ENCODE results near the gene MNAT1.
A peak's percentile ranks its signal among the peaks of the same experiment; 100 is the strongest.
"Not testable (repeated sequence)": the region's sequence is repeated elsewhere in the genome, so short reads cannot be mapped to it uniquely, and the experiment has no call there.

MNAT1 gene

DNA sequence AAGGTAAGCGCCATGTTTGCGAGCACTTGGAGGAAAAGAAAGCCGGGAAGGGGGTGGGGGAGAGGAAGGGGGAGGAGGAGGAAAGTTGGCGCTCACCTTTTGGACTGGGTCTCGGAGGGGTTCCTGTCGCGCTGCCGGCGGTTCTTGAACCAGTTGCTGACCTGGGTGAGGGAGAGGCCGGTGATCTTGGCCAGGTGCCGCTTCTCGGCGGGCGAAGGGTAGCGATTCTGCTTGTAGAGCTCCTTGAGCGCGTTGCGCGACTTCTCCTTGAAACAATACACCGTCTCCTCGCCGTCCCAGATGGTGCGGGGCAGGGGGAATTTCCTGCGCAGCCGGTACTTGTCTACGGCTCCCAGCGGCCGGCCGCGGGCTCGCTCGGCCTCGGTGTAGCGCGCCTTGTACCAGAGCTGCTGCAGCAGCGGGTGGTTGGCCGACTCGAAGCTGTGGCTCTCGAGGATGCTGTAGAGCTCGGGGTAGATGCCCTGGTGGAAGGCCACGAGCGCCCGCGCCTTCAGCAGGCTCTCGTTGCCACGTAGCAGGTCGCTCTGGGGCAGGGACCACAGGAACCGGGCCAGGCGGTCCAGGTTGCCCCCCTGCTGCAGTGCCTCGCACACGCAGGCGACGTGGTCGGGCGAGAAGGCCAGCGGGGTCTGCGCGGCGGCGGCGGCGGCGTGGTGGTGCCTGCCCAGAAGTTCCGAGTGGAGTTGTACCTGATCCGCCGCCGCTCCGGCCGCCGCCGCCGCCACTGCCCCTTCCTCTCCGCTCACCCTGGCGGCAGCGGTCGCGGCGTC lies 11.2 kb upstream of the MNAT1 start:
- no peak for DNase-seq (ENCODE audit: extremely low read depth, low read depth)
- TF ChIP-seq, protein P1, sequence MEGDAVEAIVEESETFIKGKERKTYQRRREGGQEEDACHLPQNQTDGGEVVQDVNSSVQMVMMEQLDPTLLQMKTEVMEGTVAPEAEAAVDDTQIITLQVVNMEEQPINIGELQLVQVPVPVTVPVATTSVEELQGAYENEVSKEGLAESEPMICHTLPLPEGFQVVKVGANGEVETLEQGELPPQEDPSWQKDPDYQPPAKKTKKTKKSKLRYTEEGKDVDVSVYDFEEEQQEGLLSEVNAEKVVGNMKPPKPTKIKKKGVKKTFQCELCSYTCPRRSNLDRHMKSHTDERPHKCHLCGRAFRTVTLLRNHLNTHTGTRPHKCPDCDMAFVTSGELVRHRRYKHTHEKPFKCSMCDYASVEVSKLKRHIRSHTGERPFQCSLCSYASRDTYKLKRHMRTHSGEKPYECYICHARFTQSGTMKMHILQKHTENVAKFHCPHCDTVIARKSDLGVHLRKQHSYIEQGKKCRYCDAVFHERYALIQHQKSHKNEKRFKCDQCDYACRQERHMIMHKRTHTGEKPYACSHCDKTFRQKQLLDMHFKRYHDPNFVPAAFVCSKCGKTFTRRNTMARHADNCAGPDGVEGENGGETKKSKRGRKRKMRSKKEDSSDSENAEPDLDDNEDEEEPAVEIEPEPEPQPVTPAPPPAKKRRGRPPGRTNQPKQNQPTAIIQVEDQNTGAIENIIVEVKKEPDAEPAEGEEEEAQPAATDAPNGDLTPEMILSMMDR (IDR thresholded peaks at IDR 0.05; ENCODE audit: low read depth, low read length): no peak

DNA sequence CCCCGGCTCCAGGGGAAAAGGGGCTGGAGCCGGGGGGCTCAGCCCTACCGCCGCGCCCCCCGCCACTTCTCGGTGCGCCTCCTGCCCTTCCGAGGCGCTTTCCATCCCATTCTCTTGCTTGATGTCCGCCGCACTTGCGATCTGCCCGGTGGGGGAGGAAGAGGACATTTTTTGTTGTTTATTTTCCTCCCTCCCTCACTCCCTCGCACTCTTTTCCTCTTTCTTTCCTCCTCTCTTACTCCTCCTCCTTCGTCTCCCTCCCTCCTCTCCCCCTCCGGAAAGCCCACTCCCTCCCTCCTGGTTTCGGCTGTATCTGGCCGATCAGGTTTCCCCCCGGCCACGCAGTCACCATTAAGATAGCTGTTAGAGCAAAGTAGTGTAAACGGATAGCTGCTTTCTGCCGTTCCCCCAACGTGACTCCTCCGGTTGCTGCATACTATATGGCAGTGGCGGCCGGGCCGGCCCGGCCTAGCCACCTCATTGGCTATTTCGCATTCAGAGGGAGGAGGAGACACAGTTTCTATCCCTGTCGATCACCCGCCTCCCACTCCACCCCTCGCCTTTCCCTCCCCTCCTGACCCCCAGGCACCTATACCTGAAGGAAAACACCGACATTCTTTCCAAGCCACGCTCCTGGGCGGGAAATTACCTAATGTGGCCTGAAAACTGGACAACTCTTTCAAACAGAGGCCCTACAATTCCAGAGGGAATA lies 10.5 kb upstream of the MNAT1 start, which contains the start of gene SIX4:
Gene SIX4 (minus strand): TSS at position 445 of the 712 bp plus-strand sequence. CDS start 277 bp downstream, at position 168.
- peak; percentile 83 for DNase-seq (ENCODE audit: extremely low read depth, low read depth)
- TF ChIP-seq, protein P1 (IDR thresholded peaks at IDR 0.05; ENCODE audit: low read depth, low read length): no peak

DNA sequence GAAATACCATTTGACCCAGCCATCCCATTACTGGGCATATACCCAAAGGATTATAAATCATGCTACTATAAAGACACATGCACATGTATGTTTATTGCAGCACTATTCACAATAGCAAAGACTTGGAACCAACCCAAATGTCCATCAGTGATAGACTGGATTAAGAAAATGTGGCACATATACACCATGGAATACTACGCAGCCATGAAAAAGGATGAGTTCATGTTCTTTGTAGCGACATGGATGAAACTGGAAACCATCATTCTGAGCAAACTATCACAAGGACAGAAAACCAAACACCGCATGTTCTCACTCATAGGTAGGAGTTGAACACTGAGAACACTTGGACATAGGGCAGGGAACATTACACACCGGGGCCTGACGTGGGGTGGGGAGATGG lies 3.3 kb upstream of the MNAT1 start:
- DNase-seq (ENCODE audit: extremely low read depth, low read depth): not testable (repeated sequence)

DNA sequence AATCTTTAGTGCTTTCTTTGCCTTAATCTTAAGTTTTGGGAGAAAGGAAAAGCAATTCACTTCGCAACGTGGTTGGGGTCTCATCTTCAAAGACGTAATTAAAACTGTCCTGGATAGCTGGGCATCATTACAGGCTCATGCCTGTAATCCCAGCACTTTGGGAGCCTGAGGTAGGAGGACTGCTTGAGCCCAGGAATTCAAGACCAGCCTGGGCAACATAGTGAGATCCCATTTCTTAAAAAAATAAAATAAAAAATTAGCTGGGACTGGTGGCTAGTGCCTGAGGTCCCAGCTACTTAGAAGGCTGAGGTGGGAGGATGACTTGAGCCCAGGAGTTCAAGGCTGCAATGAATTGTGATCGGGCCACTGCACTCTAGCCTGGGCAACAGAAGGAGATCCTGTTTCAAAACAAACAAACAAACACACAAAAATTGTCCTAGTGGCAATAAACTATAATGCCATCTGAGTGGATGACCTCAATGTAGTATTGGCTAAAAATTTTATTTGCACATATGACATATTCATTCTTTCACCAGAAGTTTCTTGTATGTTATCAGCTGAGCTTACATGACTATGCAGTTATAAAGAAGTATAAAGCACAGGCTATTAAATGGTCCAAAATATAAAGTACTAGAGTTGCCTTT lies 1.6 kb upstream of the MNAT1 start:
- DNase-seq (ENCODE audit: extremely low read depth, low read depth): no peak
- TF ChIP-seq, protein P1 (IDR thresholded peaks at IDR 0.05; ENCODE audit: low read depth, low read length): no peak

- no peak for DNase-seq (ENCODE audit: extremely low read depth, low read depth)
- TF ChIP-seq, protein P1 (IDR thresholded peaks at IDR 0.05; ENCODE audit: low read depth, low read length): no peak
These were observed 855 bp downstream of the MNAT1 start for GRCh38 chr14:60735416-60735815.

- TF ChIP-seq, protein P1 (IDR thresholded peaks at IDR 0.05; ENCODE audit: low read depth, low read length): no peak
- no peak for DNase-seq (ENCODE audit: extremely low read depth, low read depth)
These were observed 1.9 kb downstream of the MNAT1 start for GRCh38 chr14:60736494-60736893.

DNA sequence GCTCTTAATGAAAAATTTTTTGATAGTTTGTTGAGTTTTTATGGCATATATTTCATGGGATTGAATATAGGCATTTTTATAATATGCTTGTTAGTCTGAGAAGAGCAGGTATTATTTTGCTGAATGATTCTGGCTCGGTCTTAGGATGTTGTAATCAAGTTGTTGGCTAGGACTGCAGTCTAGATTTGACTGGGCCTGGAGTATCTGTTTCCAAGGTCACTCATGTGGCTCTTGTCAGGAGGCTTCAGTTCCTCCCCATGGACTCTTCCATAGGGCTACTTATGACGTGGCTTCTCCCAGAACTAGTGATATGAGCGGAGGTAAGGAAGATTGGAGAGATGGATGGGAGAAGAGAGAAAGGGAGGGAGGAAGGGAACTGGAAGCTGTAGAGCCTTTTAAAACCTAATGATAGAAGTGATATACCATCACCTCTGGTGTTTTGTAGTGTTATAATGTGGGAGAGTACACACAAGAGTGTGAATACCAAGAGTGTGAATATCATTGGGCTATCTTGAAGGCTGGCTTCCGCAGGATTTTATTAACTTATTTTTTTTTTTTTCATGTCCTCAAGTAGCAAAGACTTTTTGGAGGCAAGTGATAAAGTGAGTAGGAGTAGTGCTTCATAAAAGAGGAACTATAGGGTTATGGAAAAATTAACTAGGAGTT lies 4.4 kb downstream of the MNAT1 start:
- DNase-seq (ENCODE audit: extremely low read depth, low read depth): no peak
- TF ChIP-seq, protein P1 (IDR thresholded peaks at IDR 0.05; ENCODE audit: low read depth, low read length): no peak

Data from AG09319 (cell line).